MCF 10A (cell line): Measurements from ENCODE around the gene ERVFRD-1. TPM values are rescaled to one million over a fixed set of nuclear protein-coding genes. Genes with fewer than 3 reads are reported as not detected.

Experiments used
- BruUV-seq: library from RNA; stranded (reverse); fragments of 400-500 nt; replicated peaks from 2 replicates; lab custom pipeline; 2021; lab: Mats Ljungman, UMichigan
- CTCF ChIA-PET: fragments of 300-600 bp; sonication (Branson Sonifier 250); formaldehyde crosslinking; extraction: SDS; loops from one replicate; lab custom pipeline; 2021; ENCODE audit warnings: antibody characterized with exemption, inconsistent platforms; lab: Yijun Ruan, JAX
- POLR2A ChIA-PET: fragments of 300-600, 350-650 bp; sonication (Branson Sonifier 250); formaldehyde crosslinking; extraction: SDS; loops from one replicate; lab custom pipeline; 2020; ENCODE audit warnings: antibody characterized with exemption, inconsistent platforms; lab: Yijun Ruan, JAX
- DNase-seq: peaks from one replicate; pipeline ENCODE4 v3.0.0-alpha.2; 2018; ENCODE audit not compliant: unreplicated experiment
- H3K27ac Mint-ChIP-seq: one replicate; pipeline ENCODE4 v1.8.0; 2022; ENCODE audit warnings: mild to moderate bottlenecking, low read depth, mixed read lengths; ENCODE audit not compliant: unreplicated experiment
- H3K27me3 Mint-ChIP-seq: one replicate; pipeline ENCODE4 v1.8.0; 2022; ENCODE audit warnings: mixed read lengths; ENCODE audit not compliant: insufficient read depth, unreplicated experiment
- H3K36me3 Mint-ChIP-seq: one replicate; pipeline ENCODE4 v1.8.0; 2022; ENCODE audit warnings: mild to moderate bottlenecking, moderate library complexity, mixed read lengths; ENCODE audit not compliant: insufficient read depth, unreplicated experiment
- H3K4me1 Mint-ChIP-seq: one replicate; pipeline ENCODE4 v1.8.0; 2022; ENCODE audit warnings: mixed read lengths; ENCODE audit not compliant: insufficient read depth, unreplicated experiment
- H3K4me3 Mint-ChIP-seq: one replicate; pipeline ENCODE4 v1.8.0; 2022; ENCODE audit warnings: mild to moderate bottlenecking, moderate library complexity, mixed read lengths; ENCODE audit not compliant: unreplicated experiment
- H3K9me3 Mint-ChIP-seq: one replicate; pipeline ENCODE4 v1.8.0; 2022; ENCODE audit warnings: mixed read lengths; ENCODE audit not compliant: unreplicated experiment
- intact Hi-C: fragments of 100-400 bp; cut with micrococcal nuclease; formaldehyde crosslinking; loops from 2 replicates; pipeline ENCODE4 v1.14.1; 2022
- total RNA-seq: library from RNA; stranded (reverse); gene quantifications from 2 replicates; pipeline ENCODE4 v1.2.3, GENCODE V29; 2022
- TF ChIP-seq, protein P1 (sequence below): fragments of 200-600 bp; IDR thresholded peaks from one replicate; pipeline ENCODE4 v1.8.0; 2022; ENCODE audit warnings: antibody characterized with exemption, mild to moderate bottlenecking; ENCODE audit not compliant: unreplicated experiment

The ERVFRD-1 gene
- total RNA-seq, 1 experiment from 2014 or later = not detected

DNA sequence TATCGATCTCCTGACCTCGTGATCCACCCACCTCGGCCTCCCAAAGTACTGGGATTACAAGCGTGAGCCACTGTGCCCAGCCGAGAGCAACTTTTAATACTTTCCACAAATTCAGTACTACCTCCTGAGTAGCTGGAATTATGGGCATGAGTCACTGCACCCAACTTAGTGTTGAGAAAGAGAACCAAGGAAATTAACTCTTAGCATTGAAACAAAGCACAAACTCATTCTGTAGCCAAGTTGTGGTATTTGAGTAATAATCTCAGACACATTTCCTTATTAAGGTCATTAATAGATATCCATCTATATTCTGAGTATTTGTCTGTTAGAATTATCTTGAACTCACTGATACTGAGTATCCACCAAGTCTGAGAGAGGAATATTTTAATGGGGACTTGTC lies 53.1 kb downstream of the ERVFRD-1 start:
- H3K4me1 Mint-ChIP-seq = peaks cover 6% of the 10 kb centered on the region
- H3K4me3 Mint-ChIP-seq = no peak overlapping the region
- no TSS peak for BruUV-seq
- H3K36me3 Mint-ChIP-seq = no peaks in the 10 kb centered on the region
- TF ChIP-seq, protein P1, sequence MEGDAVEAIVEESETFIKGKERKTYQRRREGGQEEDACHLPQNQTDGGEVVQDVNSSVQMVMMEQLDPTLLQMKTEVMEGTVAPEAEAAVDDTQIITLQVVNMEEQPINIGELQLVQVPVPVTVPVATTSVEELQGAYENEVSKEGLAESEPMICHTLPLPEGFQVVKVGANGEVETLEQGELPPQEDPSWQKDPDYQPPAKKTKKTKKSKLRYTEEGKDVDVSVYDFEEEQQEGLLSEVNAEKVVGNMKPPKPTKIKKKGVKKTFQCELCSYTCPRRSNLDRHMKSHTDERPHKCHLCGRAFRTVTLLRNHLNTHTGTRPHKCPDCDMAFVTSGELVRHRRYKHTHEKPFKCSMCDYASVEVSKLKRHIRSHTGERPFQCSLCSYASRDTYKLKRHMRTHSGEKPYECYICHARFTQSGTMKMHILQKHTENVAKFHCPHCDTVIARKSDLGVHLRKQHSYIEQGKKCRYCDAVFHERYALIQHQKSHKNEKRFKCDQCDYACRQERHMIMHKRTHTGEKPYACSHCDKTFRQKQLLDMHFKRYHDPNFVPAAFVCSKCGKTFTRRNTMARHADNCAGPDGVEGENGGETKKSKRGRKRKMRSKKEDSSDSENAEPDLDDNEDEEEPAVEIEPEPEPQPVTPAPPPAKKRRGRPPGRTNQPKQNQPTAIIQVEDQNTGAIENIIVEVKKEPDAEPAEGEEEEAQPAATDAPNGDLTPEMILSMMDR = no peak
- ChIA-PET CTCF (interaction anchor here (0.6 to 0.8 kb wide), 5 partner anchors 13 to 426 kb away, joined by 3 to 5 read pairs (median 4); no protein-coding TSS in a partner anchor), POLR2A (interaction anchor here (0.6 to 1.0 kb wide), 2 partner anchors 31 to 312 kb away, joined by 3 read pairs; no protein-coding TSS in a partner anchor)
- peak; percentile 52 for DNase-seq
- no peaks in the 10 kb centered on the region for H3K27me3 Mint-ChIP-seq
- H3K27ac Mint-ChIP-seq = no peak overlapping the region
- intact Hi-C loops = no loop called here
- no peaks in the 10 kb centered on the region for H3K9me3 Mint-ChIP-seq

GRCh38 chr6:11056871-11057270 lies 54.7 kb downstream of the ERVFRD-1 start:
- no peaks in the 10 kb centered on the region for H3K27me3 Mint-ChIP-seq
- intact Hi-C loops = no loop called here
- DNase-seq = no peak
- H3K27ac Mint-ChIP-seq = no peak overlapping the region
- no peak overlapping the region for H3K4me3 Mint-ChIP-seq
- POLR2A ChIA-PET = interaction anchor here (0.6 kb wide), 1 partner anchor 30 kb away, joined by 3 read pairs; no protein-coding TSS in a partner anchor
- BruUV-seq = no TSS peak
- peaks cover 6% of the 10 kb centered on the region for H3K4me1 Mint-ChIP-seq
- CTCF ChIA-PET = interaction anchor here (1.2 to 2.8 kb wide), 4 partner anchors 8 to 439 kb away, joined by 4 to 10 read pairs (median 6); no protein-coding TSS in a partner anchor
- no peaks in the 10 kb centered on the region for H3K36me3 Mint-ChIP-seq
- TF ChIP-seq, protein P1 = no peak
- H3K9me3 Mint-ChIP-seq = no peaks in the 10 kb centered on the region

DNA sequence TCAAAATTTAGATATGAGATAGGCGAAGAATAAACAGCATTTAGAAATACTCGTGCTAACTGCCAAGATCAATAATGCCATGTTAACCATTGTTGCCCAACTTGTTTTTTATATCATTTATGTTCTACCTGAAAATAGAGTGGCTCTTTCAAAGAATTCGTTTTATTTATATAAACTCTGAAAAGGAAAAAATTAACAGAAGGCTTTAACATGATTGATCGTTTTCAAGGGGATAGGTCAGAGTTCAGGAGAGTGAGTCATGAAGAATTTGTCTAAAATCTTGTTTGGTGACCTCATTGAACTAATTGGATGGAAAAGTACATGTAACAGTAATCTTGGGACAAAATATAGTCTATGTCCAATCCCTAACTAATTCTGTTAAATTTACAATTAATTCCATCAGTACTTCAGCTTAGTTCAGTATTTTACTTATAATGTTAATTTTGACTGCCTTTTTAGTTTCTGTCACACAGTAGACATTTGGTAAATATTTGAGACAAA lies 56.3 kb downstream of the ERVFRD-1 start:
- no peaks in the 10 kb centered on the region for H3K27me3 Mint-ChIP-seq
- intact Hi-C loops = no loop called here
- no peaks in the 10 kb centered on the region for H3K36me3 Mint-ChIP-seq
- H3K4me1 Mint-ChIP-seq = peaks cover 6% of the 10 kb centered on the region
- DNase-seq = no peak
- no peak overlapping the region for H3K4me3 Mint-ChIP-seq
- TF ChIP-seq, protein P1 = no peak
- ChIA-PET CTCF (interaction anchor here (0.9 to 2.8 kb wide), 5 partner anchors 14 to 441 kb away, joined by 3 to 10 read pairs (median 4); no protein-coding TSS in a partner anchor), POLR2A (interaction anchor here (0.8 kb wide), 1 partner anchor 38 kb away, joined by 3 read pairs; the partner anchor contains the start of gene SMIM13)
- H3K9me3 Mint-ChIP-seq = no peaks in the 10 kb centered on the region
- no TSS peak for BruUV-seq
- no peak overlapping the region for H3K27ac Mint-ChIP-seq

GRCh38 chr6:11054722-11055121 lies 56.8 kb downstream of the ERVFRD-1 start:
- Mint-ChIP-seq H3K4me1 (peaks cover 6% of the 10 kb centered on the region), H3K4me3 (no peak overlapping the region), H3K27me3 (no peaks in the 10 kb centered on the region), H3K36me3 (no peaks in the 10 kb centered on the region), H3K27ac (no peak overlapping the region), H3K9me3 (no peaks in the 10 kb centered on the region)
- POLR2A ChIA-PET = interaction anchor here (0.8 kb wide), 1 partner anchor 39 kb away, joined by 3 read pairs; the partner anchor contains the start of gene SMIM13
- no peak for DNase-seq
- no TSS peak for BruUV-seq
- intact Hi-C loops = no loop called here
- TF ChIP-seq, protein P1 = no peak
- CTCF ChIA-PET = interaction anchor here (0.6 to 2.8 kb wide), 4 partner anchors 14 to 103 kb away, joined by 3 to 10 read pairs (median 6); no protein-coding TSS in a partner anchor
